Measurements from ENCODE around the gene PRKCB.
"Not testable (repeated sequence)": the region's sequence is repeated elsewhere in the genome, so short reads cannot be mapped to it uniquely, and the experiment has no call there.

The PRKCB gene

DNA sequence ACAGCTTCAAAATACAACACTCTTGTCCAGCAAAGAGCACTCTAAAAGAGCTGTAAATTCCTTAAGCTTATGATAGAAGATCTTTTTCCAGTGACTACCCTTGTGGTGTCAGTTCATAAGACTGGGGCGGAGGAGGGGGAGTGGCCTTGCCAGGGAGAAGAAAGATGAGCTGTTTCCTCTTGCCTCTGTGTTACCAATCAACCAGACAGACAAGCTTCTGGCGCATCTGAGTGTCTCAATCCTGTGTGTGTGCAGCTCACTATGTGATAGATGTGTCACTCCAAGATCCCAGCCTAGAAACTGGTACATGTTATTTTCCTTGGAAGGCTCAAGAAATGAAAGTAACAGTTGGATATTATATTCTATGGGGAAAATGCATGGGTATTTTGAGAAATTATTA lies 253.0 kb downstream of the PRKCB start:
- DNase-seq (ENCODE audit: low read depth in 3 of 3), result no peak

DNA sequence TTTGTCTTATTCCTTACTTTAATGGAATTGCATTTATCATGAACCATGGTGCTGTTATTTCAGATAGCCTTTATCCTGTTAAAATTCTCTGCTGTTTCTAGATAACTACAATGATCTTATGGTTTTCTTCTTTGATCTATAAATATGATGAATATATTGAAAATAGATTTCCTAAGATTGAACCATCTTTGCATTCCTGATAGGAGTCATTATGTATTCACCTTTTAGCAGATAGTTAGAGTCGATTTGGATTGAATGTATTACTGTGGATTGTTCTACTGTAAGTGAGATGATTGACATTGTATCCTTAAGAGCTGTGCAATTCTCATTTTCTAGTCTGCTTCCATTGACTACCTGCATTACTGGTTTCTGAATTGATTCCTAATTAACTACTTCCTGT lies 255.3 kb downstream of the PRKCB start:
- no peak for DNase-seq (ENCODE audit: low read depth in 3 of 3)

DNA sequence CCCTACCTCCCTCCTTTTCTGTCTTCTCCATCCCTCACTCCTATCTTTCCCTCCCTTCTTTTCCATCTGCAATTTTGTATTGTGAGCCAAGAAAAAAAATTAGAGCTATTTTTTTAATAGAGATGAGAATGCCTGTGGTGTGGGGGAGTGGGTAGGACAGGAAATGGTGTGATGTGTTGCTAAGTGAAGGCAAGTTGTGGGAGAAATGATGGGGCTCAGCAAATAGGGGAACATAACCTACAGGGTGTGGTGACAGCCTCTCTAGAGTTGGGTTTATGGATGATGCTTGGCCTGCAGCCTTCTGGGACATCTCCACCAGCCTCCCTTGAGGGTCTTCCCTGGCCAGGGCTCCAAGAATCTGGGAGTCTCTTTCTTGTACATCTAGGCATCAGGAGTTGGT lies 257.3 kb downstream of the PRKCB start:
- no peak for DNase-seq (ENCODE audit: low read depth in 3 of 3)

DNA sequence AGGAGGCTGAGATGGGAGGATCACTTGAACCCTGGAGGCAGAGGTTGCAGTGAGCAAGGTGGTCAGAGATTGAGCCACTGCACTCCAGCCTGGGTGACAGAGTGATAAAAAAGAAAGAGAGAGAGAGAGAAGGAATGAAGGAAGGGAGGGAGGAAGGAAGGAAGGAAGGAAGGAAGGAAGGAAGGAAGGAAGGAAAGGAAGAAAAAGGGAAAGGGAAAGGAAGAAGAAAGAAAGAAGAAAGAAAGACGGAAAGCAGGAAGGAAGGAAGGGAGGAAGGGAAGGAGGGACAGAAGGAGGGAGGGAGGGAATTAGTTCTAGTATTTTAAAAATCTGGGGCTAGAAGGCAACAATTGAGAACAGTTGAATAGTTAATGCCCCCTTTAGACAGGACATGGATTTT lies 258.9 kb downstream of the PRKCB start:
- DNase-seq (ENCODE audit: low read depth in 3 of 3), result no peak

DNA sequence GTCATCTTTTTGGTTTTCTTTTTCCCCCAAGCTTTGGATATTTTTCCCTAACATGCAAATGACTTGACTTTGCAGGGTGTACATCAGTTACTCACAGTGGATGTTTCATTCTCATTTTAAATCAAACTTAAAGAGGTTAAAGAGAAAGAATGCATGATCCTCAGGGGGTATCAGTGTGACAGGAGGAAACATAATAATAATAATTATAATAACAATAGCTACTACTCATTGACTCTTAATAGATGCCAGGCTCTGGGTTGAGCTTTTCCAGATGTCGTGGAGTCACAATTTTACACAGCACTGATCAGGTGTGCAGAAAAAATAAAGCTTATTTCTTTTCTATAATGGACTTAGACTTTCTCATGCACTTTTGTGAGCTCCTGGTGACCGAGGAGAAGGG lies 263.1 kb downstream of the PRKCB start:
- no peak for DNase-seq (ENCODE audit: low read depth in 3 of 3)

DNA sequence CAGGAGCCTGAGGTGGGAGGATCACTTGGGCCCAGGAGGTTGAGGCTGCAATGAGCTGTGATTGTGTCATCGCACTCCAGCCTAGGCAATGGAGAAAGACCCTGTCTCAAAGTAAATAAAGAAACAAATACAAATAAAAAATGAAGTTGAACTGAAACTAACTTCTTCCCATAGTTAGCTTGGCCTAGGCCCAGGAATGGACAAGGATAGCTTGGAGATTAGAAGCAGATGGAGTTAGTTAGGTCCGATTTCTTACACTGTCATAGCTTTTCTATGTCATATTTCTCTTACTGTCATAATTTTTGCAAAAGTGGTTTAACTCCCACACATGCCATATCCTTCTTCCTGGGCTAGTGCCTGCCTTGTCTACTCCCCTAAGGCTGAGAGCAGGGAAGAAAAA lies 265.6 kb downstream of the PRKCB start:
- no peak for DNase-seq (ENCODE audit: low read depth in 3 of 3)

DNA sequence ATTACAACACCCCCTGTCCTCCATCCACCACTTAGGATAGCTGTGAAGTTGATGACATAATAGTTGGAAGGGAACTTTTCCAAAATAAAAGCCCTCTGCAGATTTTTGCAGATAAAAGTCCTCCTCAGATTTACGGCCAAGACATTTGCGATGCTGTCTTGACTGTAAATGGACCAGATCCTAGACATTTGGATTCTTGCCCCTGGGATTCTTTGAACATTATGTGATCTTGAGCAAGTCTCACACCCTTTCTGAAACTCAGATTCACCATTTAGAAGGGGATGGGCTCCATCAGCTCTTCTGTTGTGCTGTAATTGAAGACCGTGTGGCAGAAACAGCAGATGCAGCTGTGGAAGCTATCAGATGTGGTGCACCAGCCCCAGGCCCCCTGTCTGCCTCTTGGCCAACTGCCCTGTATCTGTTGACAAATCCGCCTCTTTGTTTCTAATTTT lies 266.5 kb downstream of the PRKCB start:
- no peak for DNase-seq (ENCODE audit: low read depth in 3 of 3)

DNA sequence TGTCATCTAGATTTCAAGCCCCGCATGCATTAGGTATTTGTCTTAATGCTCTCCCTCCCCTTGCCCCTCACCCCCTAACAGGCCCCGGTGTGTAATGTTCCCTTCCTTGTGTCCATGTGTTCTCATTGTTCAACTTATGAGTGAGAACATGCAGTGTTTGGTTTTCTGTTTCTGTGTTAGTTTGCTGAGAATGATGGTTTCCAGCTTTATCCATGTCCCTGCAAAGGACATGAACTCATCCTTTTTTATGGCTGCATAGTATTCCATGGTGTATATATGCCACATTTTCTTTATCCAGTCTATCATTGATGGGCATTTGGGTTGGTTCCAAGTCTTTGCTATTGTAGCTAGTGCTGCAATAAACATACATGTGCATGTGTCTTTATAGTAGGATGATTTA lies 269.7 kb downstream of the PRKCB start:
- not testable (repeated sequence) for DNase-seq (ENCODE audit: low read depth in 3 of 3)

DNA sequence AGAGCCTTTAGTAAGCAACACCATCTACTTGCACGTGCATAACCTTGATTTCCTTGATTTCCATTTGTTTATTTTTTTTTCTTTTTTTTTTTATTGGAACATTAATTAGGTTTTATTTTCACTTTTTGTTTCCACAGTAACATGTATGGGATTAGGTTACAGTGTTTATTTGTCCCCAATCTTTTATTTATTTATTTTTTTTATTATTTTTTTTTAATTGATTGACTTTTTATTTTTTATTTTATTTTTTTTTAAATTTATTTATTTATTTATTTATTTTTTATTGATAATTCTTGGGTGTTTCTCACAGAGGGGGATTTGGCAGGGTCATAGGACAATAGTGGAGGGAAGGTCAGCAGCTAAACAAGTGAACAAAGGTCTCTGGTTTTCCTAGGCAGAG lies 272.3 kb downstream of the PRKCB start:
- not testable (repeated sequence) for DNase-seq (ENCODE audit: low read depth in 3 of 3)

DNA sequence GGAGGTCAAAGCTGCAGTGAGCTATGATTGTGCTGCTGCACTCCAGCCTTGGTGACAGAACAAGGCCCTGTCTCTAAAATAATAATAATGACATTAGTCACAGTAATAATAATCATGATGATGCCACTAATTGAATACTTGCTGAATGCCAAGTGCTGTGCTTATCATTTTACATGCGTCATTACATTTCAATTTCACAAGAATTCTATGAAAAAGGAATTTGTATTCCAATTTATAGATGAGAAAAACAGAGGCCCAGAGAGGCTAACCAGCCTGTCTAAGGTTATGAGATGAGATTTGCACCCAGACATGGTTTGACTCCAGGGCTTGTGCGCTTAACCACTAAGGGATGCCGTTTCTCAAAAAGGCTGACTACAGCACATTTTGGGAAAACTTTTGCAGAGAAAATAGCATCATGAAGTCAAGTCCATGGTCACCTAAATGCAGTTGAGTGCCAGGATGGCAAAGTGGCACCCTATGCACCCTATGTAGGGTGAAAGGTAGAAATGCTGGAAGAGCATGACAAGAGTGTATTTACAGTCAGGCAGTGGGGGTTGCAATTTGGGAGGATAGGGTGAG lies 276.0 kb downstream of the PRKCB start:
- no peak for DNase-seq (ENCODE audit: low read depth in 3 of 3)

DNA sequence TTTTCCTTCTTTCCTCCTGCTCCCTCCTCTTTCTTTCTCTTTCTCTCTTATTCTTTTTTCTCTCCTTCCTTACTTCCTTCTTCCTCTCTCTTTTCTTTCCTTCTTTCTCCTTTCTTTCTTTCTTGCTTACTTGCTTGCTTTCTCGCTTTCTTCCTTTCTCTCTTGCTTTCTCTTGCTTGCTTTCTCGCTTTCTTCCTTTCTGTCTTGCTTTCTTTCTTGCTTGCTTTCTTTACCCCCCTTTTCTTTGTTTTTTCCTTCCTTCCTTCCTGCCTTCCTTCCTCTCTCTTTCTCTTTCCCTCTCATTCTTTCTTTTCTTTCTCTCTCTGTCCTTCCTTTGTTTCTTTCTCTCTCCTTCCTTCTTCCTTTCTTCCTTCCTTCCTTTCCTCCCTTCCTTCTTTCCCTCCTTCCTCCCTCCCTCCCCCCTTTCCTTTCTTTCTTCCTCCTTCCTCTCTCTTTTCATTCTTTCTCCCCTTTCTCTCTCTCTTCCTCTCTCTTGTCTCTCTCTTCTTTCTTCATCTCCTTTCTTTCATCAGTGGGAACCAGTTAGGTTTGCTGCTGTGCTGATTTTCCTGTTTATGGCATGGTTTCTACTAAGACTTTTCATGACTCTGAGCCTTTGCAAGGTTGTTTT lies 277.4 kb downstream of the PRKCB start:
- DNase-seq (ENCODE audit: low read depth in 3 of 3), result no peak

DNA sequence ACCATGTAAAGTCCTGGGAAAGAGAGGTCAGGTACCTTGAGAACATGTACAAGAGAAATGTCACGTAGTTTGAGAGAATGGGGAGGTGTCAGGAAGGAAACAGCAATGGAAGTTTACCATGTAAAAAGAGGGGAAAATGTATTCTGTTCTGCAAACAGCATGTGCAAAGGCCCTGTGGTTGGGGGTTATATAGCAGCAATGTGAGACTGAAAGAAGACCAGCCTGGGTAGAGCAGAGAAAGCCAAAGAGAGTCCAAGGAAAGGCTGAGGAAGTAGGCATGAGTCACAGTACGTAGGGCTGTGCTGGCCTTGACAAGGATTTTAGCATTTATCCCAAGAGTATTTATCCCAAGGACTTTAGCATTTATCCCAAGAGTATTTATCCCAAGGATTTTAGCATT lies 279.1 kb downstream of the PRKCB start:
- no peak for DNase-seq (ENCODE audit: low read depth in 3 of 3)

DNA sequence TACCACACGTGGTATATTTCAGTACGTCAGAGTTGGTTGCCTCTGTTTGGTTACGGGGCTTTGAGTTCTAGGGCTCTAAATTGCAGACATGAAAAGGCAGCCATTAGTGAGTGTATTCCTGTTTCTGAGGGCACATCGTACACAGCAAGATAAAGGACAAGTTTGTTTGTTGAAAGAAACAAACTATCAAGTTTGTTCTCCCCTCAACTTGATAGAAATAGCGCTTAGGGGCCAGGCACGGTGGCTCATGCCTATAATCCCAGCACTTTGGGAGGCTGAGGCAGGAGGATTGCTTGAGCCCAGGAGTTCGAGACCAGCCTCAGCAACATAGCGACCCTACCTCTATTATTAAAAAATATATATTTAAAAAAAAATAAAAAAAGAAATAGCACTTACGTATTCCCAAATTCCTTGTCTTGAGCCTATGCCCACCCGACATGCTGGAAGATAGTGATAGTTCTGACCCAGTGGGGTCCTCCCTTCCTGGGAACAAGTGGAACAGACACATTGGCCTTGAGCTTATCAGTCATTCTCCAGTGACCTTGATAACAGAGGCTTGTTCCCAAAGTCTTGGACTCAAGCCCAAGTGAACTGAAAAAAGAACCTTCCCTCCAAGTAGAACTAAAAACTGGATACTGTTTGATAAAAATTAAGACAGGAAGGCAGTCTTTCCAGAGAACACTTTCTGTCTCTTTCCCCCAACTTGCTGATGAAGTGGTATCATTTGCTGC lies 280.4 kb downstream of the PRKCB start:
- no peak for DNase-seq (ENCODE audit: low read depth in 3 of 3)

DNA sequence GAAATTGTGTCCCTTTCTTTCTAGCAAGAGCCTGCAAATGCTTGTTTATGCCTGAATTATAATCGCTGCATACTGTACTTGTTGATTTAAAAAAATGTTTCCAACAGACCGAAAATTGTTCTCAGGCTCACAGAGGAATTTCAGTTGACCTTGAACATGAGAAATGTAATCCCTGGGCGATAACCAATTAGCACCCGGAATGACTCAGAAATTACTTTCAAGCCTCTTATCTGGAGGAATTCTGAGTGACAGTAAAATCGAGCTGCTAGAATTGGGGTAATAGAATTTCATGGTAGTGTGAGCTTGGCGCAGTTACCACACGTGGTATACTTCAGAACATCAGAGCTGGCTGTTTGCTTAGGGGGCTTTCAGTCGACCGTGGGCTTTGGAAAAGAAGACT lies 281.2 kb downstream of the PRKCB start:
- DNase-seq (ENCODE audit: low read depth in 3 of 3), result no peak

DNA sequence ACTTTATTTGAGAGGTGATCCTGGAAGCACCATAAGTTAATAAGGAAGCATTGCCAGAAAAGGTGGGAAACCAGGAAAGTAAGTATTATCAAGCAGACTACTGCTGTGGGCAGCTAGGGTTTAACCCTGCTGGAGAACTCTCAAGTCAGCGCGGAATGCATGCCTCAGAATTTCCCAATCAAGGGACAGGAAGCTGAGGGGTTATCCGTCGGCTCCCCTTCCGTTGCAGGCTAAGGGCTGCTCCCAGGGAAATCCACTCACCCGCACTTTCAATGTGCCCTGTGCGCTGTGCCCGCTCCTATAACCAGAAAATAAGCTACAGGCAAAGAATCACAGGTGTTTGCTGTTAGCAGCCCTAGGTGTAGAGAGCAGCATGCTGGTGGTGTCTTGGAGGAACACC lies 281.9 kb downstream of the PRKCB start:
- DNase-seq (ENCODE audit: low read depth in 3 of 3), result no peak

DNA sequence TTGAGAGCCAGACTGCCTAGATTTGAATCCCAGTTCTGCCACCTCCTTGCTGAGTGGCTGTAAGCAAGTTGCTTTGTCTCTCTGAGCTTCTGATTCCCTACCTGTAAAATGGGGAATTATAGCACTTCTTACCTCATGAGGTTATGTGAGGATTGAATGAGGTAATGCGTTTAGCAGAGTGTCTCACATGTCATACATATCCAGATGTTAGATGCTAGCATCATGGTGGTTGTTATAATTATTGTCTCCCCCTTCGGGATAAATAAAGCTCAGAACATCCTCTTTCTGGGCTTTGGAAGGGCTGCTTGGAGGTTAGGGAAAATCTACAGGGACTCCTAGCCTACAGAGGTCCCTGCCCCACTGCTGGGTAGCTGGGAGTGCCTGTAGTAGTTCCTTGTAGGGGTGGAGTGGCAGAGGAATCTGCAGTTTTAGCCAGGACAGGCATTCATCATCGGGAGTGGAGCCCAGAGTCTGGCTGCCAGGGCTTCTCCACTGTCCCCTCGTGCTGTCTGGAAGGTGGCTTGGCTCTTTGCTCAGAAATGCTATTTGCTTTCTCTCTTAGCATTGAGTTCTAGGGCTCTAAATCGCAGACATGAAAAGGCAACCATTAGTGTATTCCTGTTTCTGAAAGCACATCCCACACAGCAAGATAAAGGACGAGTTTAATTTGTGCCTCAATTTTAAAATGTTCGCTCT lies 282.5 kb downstream of the PRKCB start:
- DNase-seq (ENCODE audit: low read depth in 3 of 3), result no peak

DNA sequence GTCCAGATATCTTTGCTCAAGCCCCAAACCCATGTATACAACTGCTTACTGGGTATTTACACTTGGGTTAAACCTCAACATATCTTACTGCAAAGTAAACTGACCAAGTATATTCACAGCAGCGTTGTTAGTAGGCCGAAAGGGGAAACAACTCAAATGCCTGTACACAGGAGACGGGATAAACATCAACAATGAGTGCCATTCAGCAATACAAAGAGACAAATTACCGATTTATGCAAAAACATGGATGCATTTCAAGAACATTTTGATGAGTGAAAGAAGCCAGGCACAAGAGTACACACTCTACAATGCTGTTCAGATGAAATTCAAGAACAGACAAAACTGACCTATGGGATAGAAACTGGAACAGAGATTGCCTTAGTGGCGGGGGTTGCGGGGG lies 284.0 kb downstream of the PRKCB start:
- DNase-seq (ENCODE audit: low read depth in 3 of 3), result no peak

DNA sequence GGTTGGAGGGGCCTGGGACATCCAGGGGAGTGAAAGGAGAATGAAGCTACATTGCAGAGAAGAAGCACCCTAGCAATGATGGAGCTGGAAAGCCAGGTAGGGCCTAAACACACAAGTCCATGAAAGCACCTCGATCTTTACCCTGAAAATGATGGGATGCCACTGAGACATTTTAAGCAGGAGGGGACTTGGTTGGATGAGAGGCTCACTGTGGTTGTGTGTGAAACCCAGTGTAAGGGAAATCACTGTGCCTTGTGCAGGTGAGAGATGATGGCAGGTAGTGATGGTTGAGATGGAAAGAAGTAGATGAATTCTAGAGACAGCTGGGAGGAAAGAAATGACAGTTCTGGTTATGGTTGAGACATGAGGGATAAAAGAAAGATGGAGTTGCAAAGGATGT lies 287.5 kb downstream of the PRKCB start:
- DNase-seq (ENCODE audit: low read depth in 3 of 3), result no peak

DNA sequence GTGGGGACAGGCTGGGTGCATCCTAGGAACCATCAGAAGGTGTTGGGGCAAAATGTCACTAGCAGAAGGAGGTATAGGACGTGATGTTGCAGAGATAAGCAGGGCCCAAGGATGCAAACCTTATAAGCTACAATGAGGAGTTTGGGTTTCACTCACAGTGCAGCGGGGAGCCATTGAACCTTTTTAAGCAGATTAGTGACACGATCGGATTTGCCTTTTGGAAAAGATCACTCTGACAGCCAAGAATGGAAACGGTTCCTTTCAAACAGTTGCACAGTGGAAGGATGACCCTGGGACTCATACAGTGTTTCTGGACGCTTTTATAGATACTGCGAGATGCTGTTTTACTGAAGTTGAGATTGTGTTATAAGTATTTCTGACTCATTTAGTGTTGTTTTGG lies 288.5 kb downstream of the PRKCB start:
- no peak for DNase-seq (ENCODE audit: low read depth in 3 of 3)

DNA sequence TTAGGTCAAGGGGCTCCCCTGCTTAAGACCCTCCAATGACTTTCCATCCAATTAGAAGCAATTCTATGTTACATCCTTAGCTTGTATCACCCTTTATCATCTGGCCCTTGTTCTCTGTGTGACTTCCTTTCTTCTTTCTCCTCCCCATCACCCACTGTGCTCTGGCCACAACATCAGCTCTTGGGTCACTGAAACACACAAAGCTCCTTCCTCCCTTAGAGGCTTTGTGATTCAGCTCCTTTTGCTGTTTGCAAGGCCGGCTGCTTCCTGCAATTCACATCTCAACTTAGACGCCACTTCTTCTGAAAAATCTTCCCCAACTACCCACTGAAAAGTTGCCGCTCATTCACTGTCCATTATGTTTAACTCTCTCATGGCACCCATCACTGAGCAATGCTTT lies 289.4 kb downstream of the PRKCB start:
- no peak for DNase-seq (ENCODE audit: low read depth in 3 of 3)

DNA sequence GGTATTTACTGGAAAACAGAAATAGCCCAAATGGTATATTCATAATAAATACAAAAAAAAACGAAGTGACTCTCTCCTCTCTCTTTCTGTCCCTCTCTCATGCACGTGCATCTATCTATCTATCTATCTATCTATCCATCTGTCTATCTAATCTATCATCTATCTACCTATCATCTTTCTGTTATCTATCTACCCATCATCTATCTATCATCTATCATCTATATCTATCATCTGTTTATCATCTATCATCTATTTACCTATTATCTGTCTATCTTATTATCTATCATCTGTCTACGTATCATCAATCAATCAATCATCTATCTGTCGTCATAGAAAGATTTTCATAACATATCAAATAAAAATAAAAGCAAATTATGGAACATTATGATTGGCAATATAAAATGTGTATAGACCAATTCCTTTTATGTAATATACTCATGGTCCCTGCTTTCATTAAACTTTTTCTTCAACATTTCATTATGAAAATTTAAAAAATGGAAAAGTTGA lies 293.7 kb downstream of the PRKCB start:
- DNase-seq (ENCODE audit: low read depth in 3 of 3), result no peak

DNA sequence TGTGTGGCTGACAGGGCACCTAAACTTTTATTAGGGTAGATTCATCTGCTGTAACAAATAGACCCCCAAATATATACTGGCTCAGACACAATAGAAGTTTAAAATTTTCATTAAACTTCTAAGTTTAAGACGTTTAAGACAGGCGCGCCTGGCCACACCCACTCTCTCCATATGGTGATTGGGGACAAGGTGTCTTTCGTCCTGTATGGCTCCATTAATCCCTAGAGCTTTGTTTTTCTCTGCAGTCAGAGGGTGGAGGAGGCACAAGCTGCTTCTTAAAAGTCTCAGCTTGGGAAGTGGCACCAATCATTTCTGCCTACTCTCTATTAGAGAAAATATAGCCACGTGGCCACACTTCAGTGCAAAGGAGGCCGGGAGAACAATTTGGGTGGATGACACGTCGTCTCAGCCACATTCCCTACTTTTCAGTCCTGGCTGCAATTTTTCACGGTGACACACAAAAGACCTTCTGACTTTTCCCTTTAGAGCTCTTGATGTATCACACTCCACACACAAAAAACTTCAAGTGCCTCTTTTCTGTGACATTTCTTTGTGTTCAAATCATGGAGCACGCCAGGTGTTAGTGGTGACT lies 294.8 kb downstream of the PRKCB start:
- DNase-seq (ENCODE audit: low read depth in 3 of 3), result no peak

All from stimulated activated CD4-positive, alpha-beta T cell treated with anti-CD3 and anti-CD28 coated beads, TNF-alpha, amount 100 ng/mL, for 48 hours (primary cell).